SK-MEL-5 (cell line): ENCODE measurements around the gene MTA3. TPM values are rescaled to one million over a fixed set of nuclear protein-coding genes. Genes with fewer than 3 reads are reported as not detected.
"Not testable (repeated sequence)": the region's sequence is repeated elsewhere in the genome, so short reads cannot be mapped to it uniquely, and the experiment has no call there.

Source experiments
- DNase-seq: peaks from one replicate; pipeline ENCODE4 v3.0.0-alpha.2; 2016; ENCODE audit warnings: low read depth, low spot score
- in situ Hi-C: cut with HindIII; loops from 2 replicates; pipeline ENCODE4 v1.10.0; 2016; ENCODE audit warnings: low sequenced_read_pairs, high pct_unique_total_duplicates, low pct_unique_long_range_greater_than_20kb
- total RNA-seq: library from RNA; depleted of rRNA; stranded (reverse); fragments of >200 nt; shearing (Covaris generic); gene quantifications from 2 replicates; pipeline ENCODE4 v1.2.3, GENCODE V29; 2014

Gene MTA3
- total RNA-seq, 1 experiment from 2014 or later = 38.9 TPM

DNA sequence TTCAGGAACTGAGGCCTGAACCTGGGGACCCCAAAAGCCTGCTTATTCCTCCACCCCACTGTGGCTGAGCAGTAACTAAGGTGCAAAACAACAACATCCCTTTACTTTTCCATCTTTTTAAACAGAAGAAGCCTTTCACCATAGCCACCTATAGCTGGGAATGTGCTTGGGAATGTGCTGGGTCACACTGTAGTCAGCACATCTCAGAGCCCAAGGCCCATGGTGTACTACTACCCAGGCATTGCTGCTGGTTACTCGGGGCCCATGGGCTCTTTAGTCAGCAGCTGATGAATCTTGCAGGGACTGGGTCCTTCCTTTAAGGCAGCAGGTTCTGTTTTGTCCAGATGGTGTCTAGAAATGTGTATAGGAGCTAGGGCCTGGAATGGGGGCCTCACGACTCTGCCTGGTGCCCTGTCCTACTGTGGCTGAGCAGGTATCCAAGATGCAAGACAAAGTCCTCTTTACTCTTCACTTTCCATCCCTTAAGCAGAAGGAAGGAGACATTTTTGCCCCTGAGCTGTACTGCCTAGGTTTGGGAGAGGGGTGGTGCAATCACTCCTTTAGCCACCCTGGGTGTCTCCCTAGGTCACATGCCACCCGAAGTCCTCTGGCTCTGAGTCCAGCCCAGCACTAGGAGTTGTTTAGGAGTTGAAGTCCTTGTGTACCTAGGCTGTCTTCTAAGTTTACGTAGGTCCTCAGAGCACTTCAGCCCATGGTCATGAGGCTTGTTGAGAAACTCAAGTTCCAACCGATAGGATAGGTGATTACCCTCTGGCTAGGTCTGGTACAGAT is 125.5 kb downstream of the MTA3 start:
- in situ Hi-C loops = no loop called here
- DNase-seq = no peak

DNA sequence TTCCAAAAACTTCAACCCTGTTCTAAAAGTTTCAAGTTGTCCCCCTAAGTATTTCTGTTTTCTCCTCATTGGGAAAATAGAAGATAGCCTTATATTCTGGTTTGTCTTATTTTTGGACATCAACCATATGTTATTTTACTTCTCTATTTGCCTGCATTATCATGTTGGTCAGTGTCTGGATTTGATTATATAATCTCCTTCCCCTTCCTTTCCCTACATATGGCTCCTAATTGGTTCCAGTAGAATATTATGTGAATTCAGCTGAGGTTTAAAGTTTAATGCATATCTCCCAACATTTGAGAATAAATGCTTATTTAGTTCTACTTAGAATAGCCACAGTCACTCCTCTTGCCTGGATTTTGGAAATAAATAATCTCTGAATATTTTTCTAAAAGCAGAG is 128.6 kb downstream of the MTA3 start:
- in situ Hi-C loops = no loop called here
- no peak for DNase-seq

GRCh38 chr2:42698940-42699339 is 130.5 kb downstream of the MTA3 start:
- DNase-seq = no peak
- in situ Hi-C loops = no loop called here

DNA sequence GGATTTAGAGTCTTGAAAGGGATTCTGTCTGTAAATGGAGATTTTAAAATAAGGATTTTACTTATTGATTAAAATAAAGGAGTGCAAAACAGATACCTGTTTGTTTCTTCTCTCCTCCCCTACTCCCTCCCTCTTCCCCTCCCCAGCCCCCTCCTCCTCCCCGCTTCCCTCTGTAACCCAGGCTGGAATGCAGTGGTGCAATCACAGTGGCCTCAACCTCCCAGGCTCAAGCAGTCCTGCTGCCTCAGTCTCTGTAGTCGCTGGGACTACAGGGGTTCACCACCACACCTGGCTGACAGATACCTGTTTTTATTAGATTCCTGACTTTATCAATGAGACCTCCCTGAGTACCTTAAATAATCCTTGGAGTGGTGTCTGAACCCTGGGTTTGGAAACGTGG is 138.4 kb downstream of the MTA3 start:
- no peak for DNase-seq
- in situ Hi-C loops = no loop called here

GRCh38 chr2:42708179-42708578 is 139.7 kb downstream of the MTA3 start:
- in situ Hi-C loops = no loop called here
- no peak for DNase-seq

DNA sequence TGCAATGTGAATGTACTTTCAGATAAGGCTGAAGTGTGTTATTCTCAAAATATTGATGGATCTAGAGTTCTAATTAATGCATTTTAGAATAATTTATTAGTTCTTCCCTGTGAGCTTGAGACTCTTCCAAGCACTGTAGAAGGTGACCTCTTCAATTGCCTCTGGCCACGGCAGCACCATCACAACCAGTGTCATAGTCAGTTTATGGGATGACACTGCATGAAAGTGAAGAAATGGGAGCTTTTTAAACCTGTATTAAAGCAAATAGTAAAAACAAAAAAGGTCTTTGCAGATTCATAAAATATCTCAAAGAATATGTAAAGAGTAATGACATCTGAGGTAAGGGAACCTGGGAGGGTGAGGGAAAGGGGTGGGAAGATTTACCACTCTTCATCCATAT is 143.5 kb downstream of the MTA3 start:
- DNase-seq = no peak
- in situ Hi-C loops = no loop called here

- in situ Hi-C loops = no loop called here
- DNase-seq = no peak
Measured at GRCh38 chr2:42712934-42713333, 144.5 kb downstream of the MTA3 start.

DNA sequence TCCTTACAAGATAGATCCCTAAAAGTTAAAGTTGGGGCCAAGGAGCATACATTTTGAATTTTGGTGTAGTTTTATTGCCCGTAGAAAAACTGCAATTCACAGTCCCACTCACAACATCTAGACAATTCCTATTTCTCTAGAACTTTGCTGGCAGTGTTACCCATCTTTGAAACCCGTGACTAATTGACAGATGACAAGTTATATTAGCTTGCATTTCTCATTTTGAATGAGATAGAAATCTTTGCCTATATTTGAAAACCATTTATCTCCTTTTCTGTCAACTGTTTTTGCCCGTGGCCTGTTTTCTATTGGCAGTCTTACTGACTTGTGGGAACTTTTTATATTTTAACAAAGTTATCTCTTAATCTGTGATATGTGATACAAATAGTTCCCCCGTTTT is 145.5 kb downstream of the MTA3 start:
- no peak for DNase-seq
- in situ Hi-C loops = no loop called here

GRCh38 chr2:42714686-42715085 is 146.3 kb downstream of the MTA3 start:
- in situ Hi-C loops = no loop called here

DNA sequence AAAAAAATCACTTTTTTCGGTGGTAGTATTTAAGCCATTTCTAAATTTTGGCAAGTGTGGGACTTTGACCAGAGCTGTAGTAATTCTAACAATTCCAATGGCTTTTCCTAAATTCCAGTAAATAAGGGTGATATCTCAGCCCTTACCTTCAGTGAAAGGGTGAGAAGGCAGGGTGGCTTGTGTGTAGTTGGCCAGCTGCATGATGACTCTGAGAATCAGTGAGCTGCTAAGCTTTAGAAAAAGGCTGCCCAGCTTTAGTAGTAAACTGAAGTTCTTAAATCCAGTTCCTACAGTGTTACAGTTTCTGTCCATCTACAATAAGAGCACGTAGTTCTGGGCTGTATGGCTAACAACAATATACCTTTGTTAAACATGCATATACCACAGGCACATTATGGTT is 153.5 kb downstream of the MTA3 start:
- in situ Hi-C loops = no loop called here
- DNase-seq = peak; percentile 7

More at GRCh38 chr2:42714686-42715085, 146.3 kb downstream of the MTA3 start:
- no peak for DNase-seq

- in situ Hi-C loops = no loop called here
- peak; percentile 68 for DNase-seq
Measured at GRCh38 chr2:42722320-42723190, 154.1 kb downstream of the MTA3 start.

DNA sequence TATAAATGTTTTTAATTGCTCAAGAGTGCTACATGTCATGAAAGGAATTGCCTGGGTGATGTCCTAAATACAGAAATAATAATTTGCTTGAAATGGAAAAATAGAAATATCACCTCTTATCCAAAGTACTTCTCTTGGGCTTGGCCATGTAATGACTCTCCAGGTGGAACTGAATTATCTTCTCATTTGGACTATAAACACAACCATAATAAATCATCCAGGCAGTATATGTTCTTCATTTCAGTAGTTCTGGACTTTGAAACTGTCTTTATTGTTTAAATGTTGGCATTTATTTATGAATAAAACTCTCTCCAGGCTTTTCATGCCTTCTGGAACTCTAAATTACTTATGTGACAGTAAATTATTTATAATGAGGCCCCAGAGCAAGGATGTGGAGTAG is 155.0 kb downstream of the MTA3 start:
- DNase-seq = no peak
- in situ Hi-C loops = no loop called here

- in situ Hi-C loops = no loop called here
- DNase-seq = no peak
Measured at GRCh38 chr2:42724886-42725285, 156.5 kb downstream of the MTA3 start.

GRCh38 chr2:42725657-42726056 is 157.2 kb downstream of the MTA3 start:
- DNase-seq = no peak
- in situ Hi-C loops = no loop called here

DNA sequence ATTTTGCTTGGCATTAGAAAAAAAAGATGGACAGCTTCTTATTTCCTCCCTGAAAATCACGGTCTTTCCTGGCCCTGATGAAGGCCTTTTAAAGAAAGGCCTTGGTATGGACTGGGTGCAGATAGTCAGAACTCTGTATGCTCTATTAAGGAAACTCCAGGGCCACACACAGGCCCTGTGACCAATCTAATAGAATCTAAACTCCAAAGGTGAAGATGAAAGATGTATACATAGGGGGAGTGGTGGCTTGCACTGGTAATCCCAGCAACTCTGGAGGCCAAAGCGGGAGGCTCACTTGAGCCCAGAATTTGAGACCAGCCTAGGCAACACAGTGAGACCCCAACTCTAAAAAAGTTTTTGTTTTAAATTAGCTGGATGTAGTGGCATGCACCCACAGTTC is 158.2 kb downstream of the MTA3 start:
- DNase-seq = no peak
- in situ Hi-C loops = no loop called here

GRCh38 chr2:42731316-42731715 is 162.9 kb downstream of the MTA3 start:
- in situ Hi-C loops, DNase-seq: not testable (repeated sequence)

DNA sequence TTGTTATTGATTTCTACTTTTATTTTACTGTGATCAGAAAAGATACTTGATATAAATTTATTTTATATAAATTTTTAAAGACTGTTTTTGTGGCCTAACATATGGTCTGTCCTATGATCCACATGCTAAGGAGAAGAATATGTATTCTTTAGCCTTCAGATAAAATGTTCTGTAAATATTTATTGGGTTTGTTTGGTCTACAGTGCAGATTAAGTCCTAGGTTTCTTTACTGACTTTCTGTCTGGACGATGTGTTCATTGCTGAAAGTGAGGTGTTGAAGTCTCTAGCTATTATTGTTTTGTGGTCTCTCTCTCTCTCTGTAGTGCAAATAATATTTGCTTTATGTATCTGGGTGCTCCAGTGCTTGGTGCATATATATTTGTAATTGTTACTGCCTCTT is 165.4 kb downstream of the MTA3 start:
- in situ Hi-C loops = no loop called here

DNA sequence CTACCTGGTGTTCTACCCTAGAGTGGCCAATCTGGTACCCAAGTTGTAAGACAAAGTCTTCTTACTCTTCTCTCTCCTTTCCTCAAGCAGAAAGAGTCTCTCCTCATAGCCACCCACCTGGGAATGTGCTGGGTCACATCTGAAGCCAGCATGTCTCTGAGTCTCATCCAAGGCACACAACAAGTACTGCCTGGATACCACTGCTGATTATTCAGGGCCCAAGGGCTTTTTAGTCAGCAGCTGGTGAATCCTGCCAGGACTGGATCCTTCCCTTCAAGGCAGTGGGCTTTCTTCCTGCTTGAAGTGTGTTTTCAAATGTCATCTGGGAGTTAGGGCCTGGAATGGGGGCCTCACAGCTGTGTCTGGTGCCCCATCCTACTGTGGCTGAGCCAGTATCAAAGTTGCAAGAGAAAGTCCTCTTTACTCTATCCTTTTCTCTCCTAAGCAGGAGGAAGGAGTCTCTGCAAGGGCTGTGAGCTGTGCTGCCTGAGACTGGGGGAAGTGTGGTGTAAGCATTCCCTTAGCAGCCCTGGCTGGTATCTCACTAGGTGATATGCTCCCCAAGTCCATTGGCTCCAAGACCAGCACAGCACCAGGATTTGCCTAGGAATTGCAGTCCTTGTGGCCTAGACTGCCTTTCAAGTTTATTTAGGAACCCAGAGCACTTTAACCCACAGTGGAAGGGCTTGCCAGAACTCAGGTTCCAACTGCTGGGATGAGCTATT is 168.3 kb downstream of the MTA3 start:
- in situ Hi-C loops = no loop called here
- DNase-seq = no peak

More for the DNA sequence above, 165.4 kb downstream of the MTA3 start:
- DNase-seq = no peak
